NCI-H146 (cell line): ENCODE measurements around the gene SPON2.

Experiments
- DNase-seq: peaks from one replicate; lab custom pipeline; 2025; lab: John Stamatoyannopoulos, UW

SPON2 gene

GRCh38 chr4:1172228-1172851 is at the start of gene SPON2:
SPON2 (minus strand) TSS chr4:1172583.
- no peak for DNase-seq

- no peak for DNase-seq
Measured at GRCh38 chr4:1221155-1221870, 48.9 kb upstream of the SPON2 start.

DNA sequence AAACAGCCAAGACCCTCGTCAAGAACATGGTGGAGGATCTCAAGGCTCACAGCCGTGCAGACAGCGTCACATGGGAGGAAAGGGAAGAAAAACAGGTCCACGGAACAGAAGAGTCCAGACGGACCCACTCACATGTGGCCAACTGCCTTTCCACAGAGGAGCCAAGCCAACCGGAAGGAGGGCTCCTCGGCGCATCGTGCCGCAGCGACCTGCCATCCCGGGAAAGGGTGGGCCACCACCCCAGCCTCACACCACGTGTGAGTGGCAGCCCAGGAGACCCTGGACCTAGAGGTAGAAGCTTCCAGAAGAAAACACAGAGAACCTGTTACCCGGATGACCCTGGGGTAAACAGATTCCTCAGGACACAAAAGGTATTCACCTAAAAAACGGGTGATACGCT is 48.2 kb upstream of the SPON2 start:
- no peak for DNase-seq

DNA sequence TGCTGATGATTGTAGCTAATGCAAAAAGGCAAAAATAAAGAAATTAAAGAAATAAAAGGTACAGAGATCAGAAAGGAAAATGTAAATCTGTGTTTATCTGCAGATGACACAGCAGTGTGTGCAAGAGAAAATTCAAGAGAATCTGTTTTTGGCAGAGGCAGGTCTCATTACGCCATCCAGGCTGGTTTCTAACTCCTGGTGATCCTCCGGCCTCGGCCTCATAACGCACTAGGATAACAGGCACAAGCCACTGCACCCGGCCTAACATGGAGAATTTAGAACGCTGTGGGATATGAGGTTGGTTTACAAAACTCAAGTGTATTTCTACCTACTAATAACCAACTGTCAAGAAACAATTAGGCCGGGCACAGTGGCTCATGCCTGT is 47.2 kb upstream of the SPON2 start:
- no peak for DNase-seq

DNA sequence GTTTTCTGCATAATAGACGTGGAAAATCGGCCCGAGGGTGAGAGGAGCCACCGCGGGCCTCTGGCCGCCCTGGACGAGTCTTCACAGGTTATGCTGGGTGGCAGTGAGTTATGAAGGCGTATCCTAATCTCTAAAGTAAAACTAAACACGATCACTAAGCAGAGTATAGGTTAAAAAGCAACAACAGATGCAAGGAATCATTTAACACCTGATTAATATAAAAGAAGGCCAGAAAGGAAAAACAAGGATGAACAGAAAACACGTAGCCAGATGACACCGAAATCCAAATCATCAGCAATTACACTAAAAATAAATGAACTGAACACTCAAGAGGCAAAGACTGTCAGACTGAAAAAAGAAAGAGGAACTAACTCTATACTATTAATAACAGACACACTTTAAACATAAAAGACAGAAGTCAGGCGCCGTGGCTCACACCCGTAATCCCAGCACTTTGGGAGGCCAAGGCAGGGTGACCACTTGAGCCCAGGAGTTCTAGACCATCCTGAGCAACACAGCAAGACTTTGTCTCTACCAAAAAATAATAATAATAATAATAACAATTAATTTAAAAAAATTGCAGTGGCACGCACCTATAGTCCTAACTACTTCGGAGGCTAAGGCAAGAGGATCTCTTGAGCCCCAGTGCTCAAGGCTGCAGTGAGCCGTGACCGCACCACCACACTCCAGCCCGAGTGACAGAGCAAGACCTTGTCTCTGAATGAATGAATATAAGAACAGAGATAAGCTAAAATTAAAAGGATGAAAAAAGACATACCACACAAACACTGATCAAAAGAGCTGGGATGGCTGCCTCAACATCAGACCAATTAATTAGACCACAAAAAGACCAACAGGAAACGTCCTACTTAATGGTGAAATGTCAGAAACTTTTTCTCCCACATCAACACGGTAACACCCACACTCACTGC is 46.5 kb upstream of the SPON2 start:
- DNase-seq = no peak

- no peak for DNase-seq
Measured at GRCh38 chr4:1217366-1217765, 45.0 kb upstream of the SPON2 start.

- DNase-seq = no peak
Measured at GRCh38 chr4:1216869-1217294, 44.5 kb upstream of the SPON2 start.

GRCh38 chr4:1216076-1216614 is 43.8 kb upstream of the SPON2 start:
- no peak for DNase-seq

- no peak for DNase-seq
Measured at GRCh38 chr4:1215141-1216075, 43.0 kb upstream of the SPON2 start.

DNA sequence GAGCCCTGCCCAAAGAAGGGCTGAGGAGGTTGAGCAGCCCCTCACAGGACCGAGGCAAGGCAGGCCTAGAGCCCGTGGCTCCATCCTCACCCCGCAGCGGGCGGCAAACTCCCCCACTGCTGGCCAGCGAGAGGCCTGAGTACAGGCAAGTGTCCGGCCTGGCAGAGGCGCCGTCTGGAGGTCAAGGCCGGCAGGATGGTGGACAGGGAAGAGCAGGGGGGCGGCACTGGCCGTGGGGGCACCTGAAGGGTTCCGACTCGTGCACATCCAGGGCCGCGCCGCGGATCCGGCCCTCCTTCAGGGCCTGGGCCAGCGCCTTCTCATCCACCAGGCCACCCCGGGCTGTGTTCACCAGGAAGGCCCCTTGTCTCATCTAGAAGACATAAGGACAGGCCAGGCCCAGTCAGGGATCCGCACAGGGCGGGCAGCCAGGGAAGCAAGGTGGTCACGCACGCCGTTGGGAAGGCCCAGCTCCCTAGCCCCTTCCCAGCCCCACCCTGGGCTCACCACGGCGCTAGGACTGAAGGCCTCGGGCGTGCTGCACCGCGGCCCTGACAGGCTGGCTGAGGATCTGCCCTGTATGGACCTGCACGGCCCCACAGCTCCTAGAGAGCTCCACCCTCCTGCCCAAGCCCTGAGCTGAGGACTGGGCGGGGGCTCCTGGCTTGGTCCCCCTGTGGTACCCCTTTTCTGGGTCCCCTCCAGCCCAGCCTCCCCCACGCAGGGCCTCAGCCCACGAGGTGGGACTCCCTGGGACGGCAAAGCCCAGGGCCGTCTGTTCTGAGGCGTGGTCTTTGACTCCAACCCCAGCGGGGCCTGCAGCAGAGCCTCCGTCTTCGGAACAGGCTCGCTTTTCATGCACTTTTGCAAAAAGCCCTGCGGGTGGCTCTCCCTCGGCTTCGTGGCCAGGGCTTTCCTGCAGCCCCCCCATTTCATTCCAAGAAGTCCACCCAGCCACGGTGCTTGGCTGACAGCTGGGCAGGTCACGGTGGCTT is 42.0 kb upstream of the SPON2 start:
- no peak for DNase-seq

DNA sequence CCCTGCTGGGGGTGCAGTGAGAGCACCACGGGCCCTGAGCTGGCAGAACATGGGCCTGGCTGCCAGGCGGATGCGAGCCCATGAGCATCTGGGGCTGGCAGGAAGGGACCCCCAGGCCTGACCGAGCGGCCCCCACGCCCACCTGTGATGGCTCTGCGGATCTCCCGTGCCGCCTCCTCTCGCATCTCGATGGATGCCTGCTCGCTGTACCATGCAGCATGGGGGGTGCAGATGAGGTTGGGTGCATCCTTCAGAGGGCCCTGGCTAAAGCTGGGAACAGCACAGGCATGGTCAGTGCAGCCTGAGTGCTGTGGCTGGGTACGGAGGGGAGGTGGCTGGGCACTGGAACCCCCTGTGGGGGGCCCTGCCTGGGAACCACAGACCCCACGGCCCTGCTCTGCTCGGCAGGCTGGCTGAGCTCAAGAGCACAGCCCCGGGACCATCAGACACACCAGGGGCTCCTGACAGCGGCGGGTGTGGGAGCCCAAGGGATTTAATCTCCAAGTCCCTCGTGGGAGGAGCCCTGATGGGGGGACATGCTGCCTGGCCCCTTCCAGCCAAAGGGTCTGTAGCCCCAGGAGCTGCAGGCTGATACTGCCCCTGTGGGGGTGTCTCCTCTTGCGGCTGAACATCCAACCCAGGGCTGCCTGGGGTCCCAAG is 41.1 kb upstream of the SPON2 start:
- DNase-seq = no peak

- no peak for DNase-seq
Measured at GRCh38 chr4:1212546-1213335, 40.4 kb upstream of the SPON2 start.

GRCh38 chr4:1211891-1212545 is 39.6 kb upstream of the SPON2 start:
- no peak for DNase-seq

- no peak for DNase-seq
Measured at GRCh38 chr4:1211371-1211770, 39.0 kb upstream of the SPON2 start.

GRCh38 chr4:1210971-1211370 is 38.6 kb upstream of the SPON2 start:
- DNase-seq = no peak

DNA sequence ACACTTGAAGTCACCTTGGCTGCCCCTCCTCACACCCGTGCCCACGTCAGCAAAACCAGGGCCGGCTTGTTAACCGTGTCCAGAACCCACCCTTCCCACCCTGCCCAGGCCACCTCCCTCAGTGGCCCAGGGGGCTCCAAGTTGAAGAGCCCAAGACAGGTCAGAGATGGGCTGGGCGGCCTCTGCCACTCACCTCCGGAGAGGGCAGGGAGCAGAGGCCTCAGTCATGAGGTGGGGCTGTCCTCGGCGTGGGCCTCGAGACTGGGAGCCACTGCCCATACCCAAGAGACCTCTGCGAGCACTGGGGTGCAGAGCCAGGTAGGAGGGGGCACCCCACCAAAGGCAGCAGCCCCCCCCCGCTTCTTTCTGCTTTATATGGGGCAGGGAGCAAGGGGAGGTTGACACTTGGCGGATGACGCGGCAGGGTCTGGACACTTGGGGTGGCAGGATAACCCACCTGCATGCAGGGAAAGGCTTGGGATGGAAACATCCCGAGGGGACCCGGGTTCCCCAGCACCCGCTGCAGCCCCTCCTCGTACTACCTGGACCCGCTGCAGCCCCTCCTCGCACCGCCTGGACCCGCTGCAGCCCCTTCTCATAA is 38.0 kb upstream of the SPON2 start:
- no peak for DNase-seq

- no peak for DNase-seq
Measured at GRCh38 chr4:1209821-1210220, 37.4 kb upstream of the SPON2 start.
